Adrenal gland (tissue), 12 donors: Measurements from ENCODE around the gene ANP32A. TPM values are rescaled to one million over a fixed set of nuclear protein-coding genes. Genes with fewer than 3 reads are reported as not detected.

ENCODE experiments used
- DNase-seq, 7 donors: peaks; one replicate each; pipeline ENCODE4 v3.0.0-alpha.2; 2019 to 2020
- H3K27ac ChIP-seq, 5 donors: fragments of 200-600 bp; sonication (generic) in 4 of 5; 1 replicate in 3 of 5; 2 replicates in 2 of 5; pipeline versions ENCODE4 v1.5.1 to v1.8.0; 2016 to 2020; ENCODE audit warnings: mild to moderate bottlenecking in 1 of 5
- H3K27me3 ChIP-seq: fragments of 200-600 bp; 2 replicates; pipeline ENCODE4 v1.8.0; 2021
- H3K36me3 ChIP-seq, 2 donors: fragments of 200-600 bp; replicated peaks in 1 of 2; 1 replicate in 1 of 2; 2 replicates in 1 of 2; pipeline versions ENCODE4 v1.5.1 to v1.8.0; 2018 to 2022
- H3K4me1 ChIP-seq, 2 donors: fragments of 200-600 bp; replicated peaks in 1 of 2; 1 replicate in 1 of 2; 2 replicates in 1 of 2; pipeline versions ENCODE4 v1.5.1 to v1.8.0; 2018 to 2021
- H3K4me3 ChIP-seq, 4 donors: fragments of 200-600 bp; sonication (generic) in 3 of 4; one replicate each; pipeline ENCODE4 v1.5.1; 2016 to 2018
- H3K9me3 ChIP-seq, 3 donors: fragments of 200-600 bp; sonication (generic) in 1 of 3; replicated peaks in 1 of 3; 1 replicate in 2 of 3; 2 replicates in 1 of 3; pipeline versions ENCODE4 v1.5.1 to v1.8.0; 2016 to 2021
- POLR2A ChIP-seq, 2 donors: fragments of 450-650 bp; IDR thresholded peaks; one replicate each; pipeline ENCODE4 v1.6.1; 2017; ENCODE audit warnings: antibody characterized with exemption in 2 of 2, mild to moderate bottlenecking in 2 of 2, moderate library complexity in 1 of 2
- WGBS, 4 donors: extraction: QIAGEN DNeasy Blood & Tissue Kit in 2 of 4; methylation state at CpG; one replicate each; pipeline versions ENCODE4 v1.1.5 to v1.1.7; 2013 to 2017; 5-methylcytosine and 5-hydroxymethylcytosine counted together
- intact Hi-C, 2 donors: fragments of 100-400 bp; cut with DNase I; formaldehyde crosslinking; loops; one replicate each; pipeline versions ENCODE4 v1.14.1 to v1.15.0; 2022 to 2023
- polyA plus RNA-seq, 3 donors: library from polyadenylated mRNA; stranded (reverse); fragments of 200-250 nt in 2 of 3; fragments of 350-450 nt in 1 of 3; fragmentation: Illumina TruSeq in 1 of 3; extraction: RNeasy Lipid Tissue Mini Kit (QIAGEN cat#74804) in 1 of 3; gene quantifications; one replicate each; pipeline ENCODE4 v1.2.3, GENCODE V29; 2013 to 2014
- total RNA-seq, 9 donors: library from RNA; depleted of rRNA in 4 of 9; stranded (reverse); fragments of >200 nt in 4 of 9; fragments of 120-200 nt in 1 of 9; fragmentation: NEBNext Ultra II Directional in 1 of 9; extraction: Animal tissue kit (Norgen Biotek cat#: 25700) in 1 of 9; gene quantifications; one replicate each; pipeline versions ENCODE4 v1.1.0 to v1.2.4, GENCODE V29; 2013 to 2023
- TF ChIP-seq, protein P1 (sequence below), 6 experiments: fragments of 450-650 bp in 4 of 6; fragments of 200-600 bp in 2 of 6; sonication (generic) in 1 of 6; IDR thresholded peaks; 1 replicate in 5 of 6; 2 replicates in 1 of 6; pipeline versions ENCODE4 v1.5.1 to v1.8.0; 2016 to 2021; ENCODE audit warnings: antibody characterized with exemption in 6 of 6, mild to moderate bottlenecking in 2 of 6, moderate library complexity in 1 of 6
- donor health status: healthy with polysubstance abuse.
- donor health status: Bipolar disorder and iron deficiency.
- donor health status: DM: yes; HTN: yes; CAD: no.
- donor health status: DM: no; HTN: no; CAD: no.
- donor health status: DM: no; HTN: no; CAD: no.
- donor health status: DM: yes; HTN: yes; CAD: no.

Gene ANP32A
- total and polyA plus RNA-seq, 12 donors, result 44.5 to 170 (median 79.5) TPM

DNA sequence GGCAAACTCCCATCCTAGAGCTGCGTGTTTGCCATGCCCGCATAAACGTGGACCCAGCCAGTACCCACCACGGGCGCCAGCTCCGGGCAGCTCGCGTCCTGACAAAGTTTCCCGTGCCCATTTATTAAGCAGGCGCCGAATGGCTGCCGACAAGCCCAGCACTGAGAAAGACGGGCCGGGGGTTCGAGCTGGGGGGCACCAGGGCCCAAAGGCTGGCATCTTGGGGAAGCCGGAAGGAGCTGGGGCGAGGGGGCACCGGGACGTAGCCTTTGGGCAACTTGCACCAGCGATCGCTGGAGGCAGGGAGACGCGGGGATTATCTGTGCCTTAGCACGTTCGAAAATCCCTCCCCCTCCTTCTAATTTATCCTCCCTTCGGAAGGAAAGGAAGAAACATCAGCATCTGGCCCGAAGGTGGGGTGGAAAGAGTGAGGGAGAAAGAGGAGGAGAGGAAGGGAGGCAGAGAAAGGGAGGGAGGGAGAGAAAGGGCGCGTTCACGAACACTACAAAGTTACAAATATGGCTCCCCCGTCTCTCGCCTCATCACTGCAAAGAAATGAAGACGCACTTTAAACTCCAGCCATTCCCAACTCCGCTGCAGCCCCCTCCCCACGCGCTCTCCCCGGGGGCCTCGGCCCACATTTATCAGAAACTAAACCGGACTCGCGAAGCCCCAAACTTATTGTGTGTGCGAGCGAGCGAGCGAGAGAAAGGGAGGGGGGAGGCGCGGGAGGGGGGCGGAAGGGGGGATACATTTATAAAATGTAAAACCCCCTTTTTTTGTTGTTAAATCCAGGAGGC lies 1.0 kb downstream of the ANP32A start:
- Histone ChIP-seq H3K4me1 (peaks cover 9 to 37% of the 10 kb centered on the region in 2 donors), H3K9me3 (no peaks in the 10 kb centered on the region), H3K27me3 (no peaks in the 10 kb centered on the region), H3K36me3 (no peaks in the 10 kb centered on the region), H3K27ac (peak overlapping the region; percentile 95 to 99 (median 97)), H3K4me3 (peak overlapping the region; percentile 80 to 97 (median 87))
- WGBS, 4 donors, result 0 to 1% (median 0%) methylated on average over 24 to 48 of the region's 48 CpGs
- TF ChIP-seq, protein P1, sequence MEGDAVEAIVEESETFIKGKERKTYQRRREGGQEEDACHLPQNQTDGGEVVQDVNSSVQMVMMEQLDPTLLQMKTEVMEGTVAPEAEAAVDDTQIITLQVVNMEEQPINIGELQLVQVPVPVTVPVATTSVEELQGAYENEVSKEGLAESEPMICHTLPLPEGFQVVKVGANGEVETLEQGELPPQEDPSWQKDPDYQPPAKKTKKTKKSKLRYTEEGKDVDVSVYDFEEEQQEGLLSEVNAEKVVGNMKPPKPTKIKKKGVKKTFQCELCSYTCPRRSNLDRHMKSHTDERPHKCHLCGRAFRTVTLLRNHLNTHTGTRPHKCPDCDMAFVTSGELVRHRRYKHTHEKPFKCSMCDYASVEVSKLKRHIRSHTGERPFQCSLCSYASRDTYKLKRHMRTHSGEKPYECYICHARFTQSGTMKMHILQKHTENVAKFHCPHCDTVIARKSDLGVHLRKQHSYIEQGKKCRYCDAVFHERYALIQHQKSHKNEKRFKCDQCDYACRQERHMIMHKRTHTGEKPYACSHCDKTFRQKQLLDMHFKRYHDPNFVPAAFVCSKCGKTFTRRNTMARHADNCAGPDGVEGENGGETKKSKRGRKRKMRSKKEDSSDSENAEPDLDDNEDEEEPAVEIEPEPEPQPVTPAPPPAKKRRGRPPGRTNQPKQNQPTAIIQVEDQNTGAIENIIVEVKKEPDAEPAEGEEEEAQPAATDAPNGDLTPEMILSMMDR (IDR thresholded peaks at IDR 0.05), result no peak
- TF ChIP-seq POLR2A (IDR thresholded peaks at IDR 0.05), result peak in 1 of 2 donors; percentile 49
- intact Hi-C loops, result loop anchor here in 1 of 2 donors (5.0 kb wide), 1 partner anchor 37 kb away; no protein-coding TSS in a partner anchor
- peak; percentile 47 to 71 (median 59) for DNase-seq

DNA sequence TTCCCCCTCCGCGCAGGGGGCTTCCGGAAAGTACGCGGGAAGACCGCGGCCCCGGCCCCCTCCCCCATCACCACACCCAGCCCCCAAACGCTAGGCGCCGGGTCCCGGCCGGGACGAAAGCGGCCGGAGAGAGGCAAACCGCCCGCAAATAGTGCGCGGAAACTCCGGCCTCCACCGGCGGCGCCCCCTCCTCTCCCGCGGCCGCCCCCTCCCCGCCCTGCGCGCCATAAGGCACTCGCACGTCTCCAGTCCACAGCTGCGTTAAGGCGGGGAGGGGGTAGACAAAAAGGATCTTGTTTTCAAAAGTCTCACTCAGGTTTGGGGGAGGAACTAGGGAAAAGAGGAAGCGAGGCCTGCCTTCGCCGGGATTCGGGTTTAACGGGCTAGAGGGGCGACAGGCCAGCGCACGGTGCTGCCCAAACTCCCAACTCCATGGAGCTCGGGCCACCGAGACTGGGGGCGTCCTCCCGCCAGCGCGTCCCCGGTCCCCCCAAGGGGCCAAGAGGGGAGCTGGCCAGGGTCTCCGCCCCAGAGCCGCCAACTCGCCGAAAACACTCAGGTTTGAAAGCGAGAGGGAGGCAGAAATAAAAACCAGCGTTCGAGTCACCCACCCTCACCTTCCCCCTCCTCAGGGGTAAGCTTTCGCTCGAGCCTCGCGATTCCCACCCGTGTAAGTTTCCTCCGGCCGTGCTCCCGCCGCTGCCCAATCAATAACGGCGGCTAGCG lies 1.8 kb downstream of the ANP32A start:
- Histone ChIP-seq H3K4me1 (peaks cover 9 to 43% of the 10 kb centered on the region in 2 donors), H3K4me3 (peak overlapping the region; percentile 80 to 97 (median 87)), H3K27ac (peak overlapping the region; percentile 95 to 99 (median 97)), H3K36me3 (no peaks in the 10 kb centered on the region), H3K9me3 (no peaks in the 10 kb centered on the region), H3K27me3 (no peaks in the 10 kb centered on the region)
- DNase-seq, result peak; percentile 49 to 74 (median 55)
- intact Hi-C loops, result loop anchor here in 1 of 2 donors (5.0 kb wide), 1 partner anchor 37 kb away; no protein-coding TSS in a partner anchor
- TF ChIP-seq POLR2A (IDR thresholded peaks at IDR 0.05), result peak; percentile 15 to 37
- TF ChIP-seq, protein P1 (IDR thresholded peaks at IDR 0.05), result no peak
- WGBS, 4 donors, result 0 to 1% (median 0%) methylated on average over 18 to 68 of the region's 68 CpGs

DNA sequence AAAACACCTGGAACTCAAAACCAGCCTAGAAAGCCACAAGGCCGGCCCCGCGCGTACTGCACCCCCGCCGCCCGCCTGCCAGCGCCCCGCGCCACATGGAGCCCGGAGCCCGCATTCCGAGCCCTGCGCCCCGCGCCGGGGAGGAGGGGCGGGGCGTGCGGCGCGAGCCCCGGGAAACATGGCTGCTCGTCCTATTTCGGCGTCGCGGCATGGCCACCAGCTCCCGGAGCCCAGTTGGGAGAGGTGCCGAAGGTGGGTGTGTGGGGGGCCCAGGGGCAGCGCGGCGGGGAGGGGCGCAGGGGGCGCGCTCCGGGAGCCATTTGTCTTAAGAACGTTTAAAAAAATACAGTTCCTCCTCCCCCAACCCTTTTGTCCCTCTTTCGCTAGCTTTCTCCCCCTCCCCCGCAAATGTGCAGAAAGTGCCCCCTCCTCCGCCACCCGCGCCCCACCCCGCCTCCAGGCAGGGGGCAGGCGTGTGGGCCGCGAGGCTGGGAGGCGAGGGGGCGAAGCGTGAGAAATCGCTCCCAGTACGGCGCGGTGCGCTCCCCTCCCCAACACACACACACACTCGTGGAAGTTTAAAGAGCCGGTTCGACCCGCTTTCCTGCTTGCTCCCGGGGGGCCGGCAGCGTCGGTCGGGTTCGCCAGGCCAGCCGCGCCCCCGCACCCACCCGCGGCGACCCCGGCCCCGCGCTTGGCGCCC lies 2.5 kb downstream of the ANP32A start:
- Histone ChIP-seq H3K4me3 (peak overlapping the region; percentile 80 to 97 (median 87)), H3K27me3 (no peaks in the 10 kb centered on the region), H3K27ac (peak overlapping the region; percentile 95 to 99 (median 97)), H3K36me3 (no peaks in the 10 kb centered on the region), H3K4me1 (peaks cover 9 to 43% of the 10 kb centered on the region in 2 donors), H3K9me3 (no peaks in the 10 kb centered on the region)
- DNase-seq, result peak; percentile 64 to 79 (median 67)
- intact Hi-C loops, result loop anchor here in 1 of 2 donors (5.0 kb wide), 1 partner anchor 36 kb away; no protein-coding TSS in a partner anchor
- peak in 1 of 2 donors; percentile 55 for TF ChIP-seq POLR2A (IDR thresholded peaks at IDR 0.05)
- TF ChIP-seq, protein P1 (IDR thresholded peaks at IDR 0.05), result no peak
- WGBS, 4 donors, result 0 to 1% (median 0%) methylated on average over 13 to 75 of the region's 75 CpGs
